Stimulated activated CD8-positive, alpha-beta memory T cell treated with anti-CD3 and anti-CD28 coated beads, Interleukin-4, amount 100 ng/mL, for 1 hour (primary cell): ENCODE results near the gene LHFPL5.
A peak's percentile ranks its signal among the peaks of the same experiment; 100 is the strongest.

ENCODE experiments used
- DNase-seq, 2 donors: peaks; one replicate each; pipeline ENCODE4 v3.0.0-alpha.2; 2020; ENCODE audit warnings: low read depth in 2 of 2, low spot score in 1 of 2

The LHFPL5 gene

DNA sequence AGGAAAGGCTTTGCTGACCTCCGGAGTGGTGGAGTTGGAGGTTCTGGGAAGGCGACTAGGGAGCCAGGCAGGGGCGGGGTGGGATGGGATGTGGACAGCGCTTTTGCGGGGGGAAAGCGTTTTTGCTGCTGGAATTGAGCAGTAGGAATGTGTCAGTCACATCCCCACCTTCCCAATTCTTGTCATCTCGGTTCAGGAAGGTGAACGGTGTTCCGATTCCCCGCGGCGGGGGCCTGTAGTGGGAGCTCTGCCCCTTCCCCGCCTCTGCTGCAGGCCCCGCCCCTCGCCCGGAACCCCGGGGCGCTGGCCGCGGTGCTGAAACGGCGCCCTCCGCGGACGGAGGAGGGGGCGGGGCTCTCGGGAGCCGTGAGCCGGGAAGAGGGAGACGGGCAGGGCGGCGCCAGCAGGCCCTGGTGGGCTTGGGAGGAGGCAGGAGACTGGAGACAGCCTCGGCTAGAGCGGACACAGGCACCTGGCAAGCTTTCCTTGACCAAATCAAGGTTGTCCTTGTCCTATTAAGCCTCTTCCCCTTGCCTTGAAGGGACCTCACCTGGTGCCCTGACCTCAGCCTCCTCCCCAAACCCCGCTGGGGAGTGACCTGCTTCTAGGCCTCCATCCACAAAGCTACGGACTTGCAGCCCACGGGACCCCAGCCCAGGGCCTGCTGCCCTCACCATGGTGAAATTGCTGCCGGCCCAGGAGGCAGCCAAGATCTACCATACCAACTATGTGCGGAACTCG, at the start of gene LHFPL5:
LHFPL5 (plus strand) TSS at position 357 of the 741 bp plus-strand sequence; CDS start at position 676, 319 bp downstream.
- DNase-seq, result peak in 1 of 2 donors; percentile 12

GRCh38 chr6:35757456-35758123, 47.6 kb upstream of the LHFPL5 start:
- no peak for DNase-seq

GRCh38 chr6:35759426-35759825, 45.7 kb upstream of the LHFPL5 start:
- DNase-seq, result no peak

DNA sequence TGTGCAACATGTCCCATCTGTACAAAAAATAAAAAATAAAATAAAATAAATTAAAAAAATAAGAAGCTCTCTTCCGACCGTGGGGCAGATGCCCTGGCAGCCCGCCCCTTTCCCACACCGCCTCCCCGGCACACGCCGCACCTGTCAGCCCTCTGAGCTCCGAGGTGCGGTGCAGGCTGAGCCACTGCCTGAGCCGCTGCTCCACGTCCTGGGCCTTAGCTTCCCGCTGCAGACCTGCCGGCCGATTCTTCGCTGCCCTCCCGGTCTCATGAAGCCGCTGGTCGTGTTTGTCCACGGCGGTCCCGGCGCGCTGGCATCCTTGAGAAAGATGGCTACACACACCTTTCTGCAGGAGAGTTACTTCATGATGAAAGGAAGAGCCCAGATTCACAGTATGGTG, 39.4 kb upstream of the LHFPL5 start:
- no peak for DNase-seq

- no peak for DNase-seq
Measured at GRCh38 chr6:35769211-35769610, 35.9 kb upstream of the LHFPL5 start.

- no peak for DNase-seq
Measured at GRCh38 chr6:35771343-35771627, 33.9 kb upstream of the LHFPL5 start.

GRCh38 chr6:35774116-35774794, 30.9 kb upstream of the LHFPL5 start:
- no peak for DNase-seq

DNA sequence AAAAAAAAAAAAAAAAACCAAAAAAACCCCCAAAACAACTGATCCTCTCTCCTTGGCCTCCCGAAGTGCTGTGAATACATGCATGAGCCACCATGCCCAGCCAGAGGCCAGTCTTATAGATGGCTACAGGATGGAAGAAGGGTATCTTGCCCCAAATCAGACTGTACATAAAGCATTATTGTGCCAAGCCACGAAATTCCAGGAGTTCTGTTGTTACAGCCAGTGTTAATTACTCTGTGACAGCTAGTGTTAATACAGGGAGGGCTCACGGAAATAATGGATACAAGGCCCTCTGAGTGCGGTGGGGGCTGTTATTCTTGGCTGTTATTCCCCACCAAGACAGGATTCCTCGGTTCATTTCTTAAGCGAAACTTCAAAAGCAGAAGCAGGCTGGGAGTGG, 30.1 kb upstream of the LHFPL5 start:
- DNase-seq, result no peak

GRCh38 chr6:35776364-35777215, 28.6 kb upstream of the LHFPL5 start, which contains the start of gene CLPSL2:
Gene CLPSL2 (plus strand): TSS chr6:35776598. CDS start chr6:35776619, 21 bp downstream.
- no peak for DNase-seq

DNA sequence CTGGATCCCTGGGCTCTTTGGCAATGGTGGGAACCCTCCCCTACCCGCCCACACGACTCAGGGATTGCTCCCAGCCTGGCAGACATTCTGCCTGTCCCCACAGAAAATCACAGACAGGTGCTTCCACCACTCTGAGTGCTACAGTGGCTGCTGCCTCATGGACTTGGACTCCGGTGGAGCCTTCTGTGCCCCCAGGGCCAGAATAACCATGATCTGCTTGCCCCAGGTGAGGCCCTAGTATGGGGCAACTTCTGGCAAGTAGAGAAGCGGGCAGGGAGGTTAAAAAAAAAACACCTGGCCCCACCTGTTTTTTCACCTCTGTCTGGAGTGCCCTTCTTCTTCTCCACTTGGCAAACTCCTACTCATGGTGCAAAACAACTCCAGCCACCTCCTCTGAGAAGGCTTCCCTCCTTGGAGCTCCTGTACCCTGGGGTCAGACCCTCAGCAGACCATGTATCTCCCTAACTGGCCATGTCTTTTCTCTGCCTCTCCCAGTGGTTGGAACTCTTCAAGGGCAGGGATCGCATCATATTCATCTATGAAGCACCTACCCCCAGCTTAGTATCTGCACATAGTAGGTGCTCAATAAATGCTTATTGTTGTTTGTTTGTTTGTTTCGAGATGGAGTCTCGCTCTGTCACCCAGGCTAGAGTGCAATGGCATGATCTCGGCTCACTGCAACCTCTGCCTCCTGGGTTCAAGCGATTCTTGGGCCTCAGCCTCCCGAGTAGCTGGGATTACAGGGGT, 27.6 kb upstream of the LHFPL5 start:
- DNase-seq, result no peak

DNA sequence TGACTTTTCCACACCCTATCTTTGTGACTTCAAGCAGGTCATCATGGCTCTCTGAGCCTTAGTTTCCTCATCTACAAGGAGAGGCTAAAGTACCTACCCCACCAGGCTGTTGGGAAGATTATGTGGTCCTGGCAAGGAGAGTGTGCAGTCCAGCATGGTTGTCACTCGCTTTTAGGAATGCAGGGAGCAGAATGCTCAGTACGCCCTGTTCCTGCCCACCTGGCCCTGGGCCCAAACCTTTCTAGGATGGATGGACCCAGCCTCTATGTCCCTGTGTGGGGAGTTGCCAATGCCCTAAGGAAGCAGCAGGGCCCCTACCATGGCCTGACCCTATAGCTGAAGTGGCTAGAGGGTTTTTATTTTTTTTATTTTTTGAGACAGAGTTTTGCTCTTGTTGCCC, 26.7 kb upstream of the LHFPL5 start:
- no peak for DNase-seq

GRCh38 chr6:35780719-35781118, 24.4 kb upstream of the LHFPL5 start, which contains the start of gene CLPSL1:
Gene CLPSL1 (plus strand): TSS chr6:35781019. CDS start chr6:35781111, 92 bp downstream.
- DNase-seq, result no peak

- no peak for DNase-seq
Measured at GRCh38 chr6:35781290-35781689, 23.9 kb upstream of the LHFPL5 start.

- DNase-seq, result no peak
Measured at GRCh38 chr6:35782424-35782823, 22.7 kb upstream of the LHFPL5 start.

- no peak for DNase-seq
Measured at GRCh38 chr6:35784200-35784599, 21.0 kb upstream of the LHFPL5 start.

- no peak for DNase-seq
Measured at GRCh38 chr6:35786272-35786671, 18.9 kb upstream of the LHFPL5 start.

DNA sequence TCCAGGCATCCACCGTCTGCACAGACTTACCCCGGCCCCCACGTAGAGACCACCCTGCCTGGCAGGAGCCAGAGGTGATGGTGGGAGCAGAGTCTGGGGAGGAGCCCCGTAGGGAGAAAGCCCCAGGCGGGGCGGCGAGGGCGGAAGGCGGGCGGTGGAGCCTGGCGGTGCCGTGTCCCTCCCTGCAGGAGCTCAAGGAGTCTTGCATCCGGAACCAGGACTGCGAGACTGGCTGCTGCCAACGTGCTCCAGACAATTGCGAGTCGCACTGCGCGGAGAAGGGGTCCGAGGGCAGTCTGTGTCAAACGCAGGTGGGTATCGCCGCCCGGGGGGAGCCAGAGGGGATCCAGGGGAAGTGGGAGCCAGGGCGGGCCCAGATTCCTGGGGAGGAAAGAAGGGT, 18.3 kb upstream of the LHFPL5 start:
- no peak for DNase-seq

- no peak for DNase-seq
Measured at GRCh38 chr6:35787266-35788218, 17.6 kb upstream of the LHFPL5 start.

DNA sequence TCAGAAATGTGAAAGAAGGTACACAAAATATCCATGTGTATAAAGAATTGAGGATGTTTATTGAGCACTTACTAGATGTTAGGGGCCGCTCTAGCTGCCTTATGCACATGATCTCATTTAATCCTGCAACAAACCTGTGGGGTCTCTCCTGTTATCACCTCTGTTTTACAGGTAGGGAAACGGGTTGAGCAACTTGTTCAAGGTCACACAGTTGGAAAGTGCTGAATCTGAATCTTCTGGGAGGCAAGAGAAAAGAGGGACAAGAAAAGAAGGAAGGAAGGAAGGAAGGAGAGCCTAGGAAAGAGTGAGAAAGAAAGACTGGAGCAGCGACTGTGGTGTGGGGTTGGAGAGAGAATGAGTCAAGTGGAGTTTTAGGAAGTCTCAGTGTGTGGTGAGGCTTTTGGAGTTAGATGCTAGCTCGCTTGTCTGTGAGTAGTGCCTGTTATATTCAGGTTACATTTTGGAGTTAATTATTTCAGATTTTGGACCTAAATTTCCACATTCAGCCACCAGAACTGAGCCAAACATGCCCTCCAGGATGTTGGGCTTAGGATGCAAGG, 16.6 kb upstream of the LHFPL5 start:
- no peak for DNase-seq
